ENCODE data around the gene PIK3R4.

The PIK3R4 gene

DNA sequence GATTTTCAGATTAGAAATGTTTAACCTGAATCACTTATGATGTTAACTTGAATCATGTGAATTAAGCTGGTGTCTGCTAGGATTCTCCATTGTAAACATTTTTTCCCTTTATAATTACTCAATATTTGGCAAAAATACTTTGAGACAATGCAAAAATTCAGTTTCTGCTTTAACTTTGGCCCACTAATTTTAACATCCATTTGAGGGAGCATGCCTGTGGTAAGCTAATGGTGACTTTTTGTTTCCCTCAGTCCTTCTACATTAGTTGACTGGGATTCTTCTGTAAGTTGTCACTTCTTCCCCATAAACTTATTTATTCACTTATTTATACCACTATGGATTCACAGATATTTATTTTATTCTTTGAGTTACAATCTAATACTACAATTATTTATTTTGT is 59.3 kb downstream of the PIK3R4 start:
- no peak for DNase-seq

DNA sequence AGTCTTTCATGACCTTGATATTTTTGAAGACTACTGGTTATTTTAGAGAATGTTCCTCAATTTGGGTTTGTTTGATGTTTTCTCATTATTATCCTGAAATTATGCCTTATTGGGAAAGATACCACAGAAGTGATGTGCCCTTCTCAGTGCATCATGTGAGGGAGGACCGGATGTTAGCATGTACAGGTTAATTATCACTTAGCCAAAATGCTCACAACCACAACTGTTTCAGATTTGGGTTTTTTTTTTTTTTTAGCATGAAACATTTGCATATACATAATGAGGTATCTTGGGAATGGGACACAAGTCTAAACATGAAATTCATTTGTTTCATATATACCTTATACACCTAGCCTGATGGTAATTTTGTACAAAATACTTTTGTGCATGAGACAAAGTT is 59.8 kb downstream of the PIK3R4 start:
- no peak for DNase-seq

DNA sequence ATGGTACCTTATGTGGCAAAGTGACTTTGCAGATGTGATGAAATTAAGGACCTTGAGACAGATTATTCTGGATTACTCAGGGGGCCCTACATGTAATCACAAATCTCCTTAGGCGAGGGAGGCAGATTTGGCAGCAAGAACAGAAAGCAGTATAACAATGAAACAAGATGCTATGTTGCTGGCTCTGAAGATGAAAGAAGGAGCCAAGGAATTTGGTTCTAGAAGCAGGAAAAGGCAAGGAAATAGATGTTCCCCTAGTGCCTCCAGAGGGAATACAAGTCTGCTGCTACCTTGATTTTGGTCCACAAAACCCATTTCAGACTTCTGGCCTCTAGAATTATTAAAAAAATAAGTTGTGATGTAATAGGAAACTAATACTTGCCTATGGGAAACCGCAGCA is 64.5 kb downstream of the PIK3R4 start:
- no peak for DNase-seq

DNA sequence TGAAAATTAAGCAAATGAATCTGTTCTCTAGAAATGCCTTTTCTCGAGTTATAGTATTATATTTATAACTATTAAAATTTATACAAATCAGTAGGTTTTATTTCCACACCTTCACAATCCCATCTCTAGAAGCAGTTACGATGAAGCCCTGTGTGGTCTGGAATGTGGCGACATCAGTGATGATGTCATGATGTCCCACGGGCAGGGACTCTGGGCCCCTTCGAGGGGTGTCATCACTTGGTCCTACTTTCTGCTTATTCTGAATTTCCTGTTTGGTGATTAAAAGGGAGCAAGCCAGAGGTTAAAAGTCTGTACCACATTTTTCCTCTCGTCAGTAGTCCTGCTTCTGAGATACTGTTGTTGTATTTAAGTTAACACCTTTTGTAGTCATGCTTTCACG is 67.4 kb downstream of the PIK3R4 start:
- no peak for DNase-seq

DNA sequence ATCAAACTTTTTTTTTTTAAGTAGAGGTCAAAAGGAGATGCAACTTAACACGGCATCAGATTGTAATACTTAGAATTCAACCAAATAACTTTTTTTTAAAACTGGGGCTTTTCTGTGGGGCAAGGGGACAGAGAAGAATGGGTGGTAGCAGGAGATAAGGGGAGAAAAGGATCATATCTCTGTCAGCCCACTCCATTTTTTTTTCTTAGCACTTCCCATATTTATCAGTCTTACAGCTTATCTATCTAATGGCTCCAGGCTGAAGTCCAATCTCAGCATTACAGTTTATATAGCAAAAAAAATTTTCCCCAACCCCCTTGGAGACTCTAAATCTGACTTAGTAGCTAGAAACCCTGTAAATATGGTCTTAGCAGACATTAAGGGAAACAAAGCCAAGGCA is 69.3 kb downstream of the PIK3R4 start:
- no peak for DNase-seq

DNA sequence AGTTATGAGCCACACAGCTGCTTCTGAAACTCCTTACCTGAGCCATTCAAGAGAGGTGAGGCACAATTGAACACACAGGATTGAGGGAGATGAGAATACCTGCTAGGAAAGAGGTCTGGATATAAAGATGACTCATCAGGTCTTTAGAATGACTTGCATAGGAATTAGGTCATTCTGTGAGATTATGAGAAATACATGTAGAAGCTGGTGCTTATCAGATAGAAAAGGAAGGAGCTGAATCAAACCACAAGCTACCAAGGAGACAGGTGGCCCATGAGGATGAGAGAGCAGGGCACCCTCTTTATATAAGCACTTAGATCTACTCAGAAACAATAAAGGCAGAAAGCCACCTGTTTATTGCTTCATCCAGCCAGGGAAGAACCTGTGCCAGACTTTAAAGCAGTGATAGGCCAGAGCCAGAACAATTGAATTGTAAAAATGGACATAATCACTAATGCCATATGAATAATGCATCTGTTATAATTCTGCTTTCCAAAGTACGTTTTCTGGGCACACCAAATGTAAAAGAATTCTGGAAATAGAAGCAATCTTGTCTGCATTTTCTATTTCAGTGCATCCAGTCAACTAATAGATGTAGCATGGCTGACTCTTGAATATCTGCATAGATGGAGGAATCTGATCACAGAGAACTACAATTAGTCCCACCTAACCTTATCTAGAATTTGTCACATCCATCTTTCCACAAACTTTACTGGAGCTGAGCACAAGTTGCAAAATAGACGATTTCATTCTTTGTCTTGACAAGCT is 74.9 kb downstream of the PIK3R4 start:
- no peak for DNase-seq

DNA sequence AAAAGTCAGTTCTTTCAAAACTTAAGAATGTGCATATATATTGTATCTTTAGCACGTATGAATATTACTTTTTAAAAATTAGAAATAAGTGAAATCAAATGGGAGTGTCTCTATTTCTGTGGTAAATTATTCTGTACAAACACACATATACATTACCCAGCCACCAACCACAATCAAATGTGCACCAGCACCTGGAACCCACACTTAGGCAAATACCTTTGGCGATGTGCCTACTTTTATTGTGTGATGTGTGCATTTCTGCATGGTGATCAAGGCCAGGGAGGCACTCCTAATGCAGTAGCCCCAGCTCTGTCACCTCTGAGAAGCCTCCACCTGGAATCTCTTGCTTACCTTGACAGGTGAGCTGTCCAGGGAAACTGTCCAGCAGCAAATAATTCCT is 76.9 kb downstream of the PIK3R4 start:
- no peak for DNase-seq

DNA sequence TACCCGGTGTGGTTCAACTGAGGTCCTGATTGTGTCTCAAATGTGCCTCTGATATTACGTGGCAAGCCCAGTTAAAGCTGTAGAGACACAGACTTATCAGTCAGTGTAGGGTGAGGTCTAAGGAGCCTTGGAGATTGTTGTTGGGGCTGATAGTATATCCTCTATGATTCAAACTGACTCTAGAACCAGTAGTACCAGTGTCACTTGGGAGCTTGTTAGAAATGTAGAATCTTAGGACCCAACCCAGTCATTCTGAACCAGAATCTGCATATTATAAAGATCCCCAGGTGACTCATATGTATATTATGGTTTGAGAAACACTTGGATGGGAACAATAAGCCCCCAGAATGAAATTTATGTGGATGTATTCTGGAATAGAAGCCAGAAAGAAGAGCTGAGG is 83.5 kb downstream of the PIK3R4 start:
- DNase-seq: no peak

DNA sequence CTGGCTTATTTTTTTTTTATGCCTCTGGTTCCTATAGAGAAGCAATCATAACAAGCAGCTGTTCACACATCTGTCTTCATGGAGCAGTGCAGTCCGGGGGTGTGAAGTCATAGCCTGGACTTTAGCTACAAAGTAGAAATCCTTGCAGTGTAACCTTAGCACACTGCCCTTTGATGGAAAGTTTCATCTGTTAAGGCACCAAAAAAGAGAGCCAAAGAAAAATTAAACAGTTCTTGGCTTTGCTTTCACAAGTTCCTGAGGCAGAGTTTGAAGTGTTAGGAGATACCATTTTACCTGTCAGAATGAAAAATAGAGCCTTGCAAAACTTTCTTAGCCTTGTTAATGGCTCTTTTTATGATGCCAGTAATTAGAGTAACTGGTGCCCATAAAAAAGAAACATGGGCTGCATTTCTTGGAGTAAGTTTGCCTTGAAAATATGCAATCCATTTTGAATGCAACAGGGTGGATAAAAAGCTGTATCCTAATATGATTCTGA is 84.1 kb downstream of the PIK3R4 start:
- no peak for DNase-seq

DNA sequence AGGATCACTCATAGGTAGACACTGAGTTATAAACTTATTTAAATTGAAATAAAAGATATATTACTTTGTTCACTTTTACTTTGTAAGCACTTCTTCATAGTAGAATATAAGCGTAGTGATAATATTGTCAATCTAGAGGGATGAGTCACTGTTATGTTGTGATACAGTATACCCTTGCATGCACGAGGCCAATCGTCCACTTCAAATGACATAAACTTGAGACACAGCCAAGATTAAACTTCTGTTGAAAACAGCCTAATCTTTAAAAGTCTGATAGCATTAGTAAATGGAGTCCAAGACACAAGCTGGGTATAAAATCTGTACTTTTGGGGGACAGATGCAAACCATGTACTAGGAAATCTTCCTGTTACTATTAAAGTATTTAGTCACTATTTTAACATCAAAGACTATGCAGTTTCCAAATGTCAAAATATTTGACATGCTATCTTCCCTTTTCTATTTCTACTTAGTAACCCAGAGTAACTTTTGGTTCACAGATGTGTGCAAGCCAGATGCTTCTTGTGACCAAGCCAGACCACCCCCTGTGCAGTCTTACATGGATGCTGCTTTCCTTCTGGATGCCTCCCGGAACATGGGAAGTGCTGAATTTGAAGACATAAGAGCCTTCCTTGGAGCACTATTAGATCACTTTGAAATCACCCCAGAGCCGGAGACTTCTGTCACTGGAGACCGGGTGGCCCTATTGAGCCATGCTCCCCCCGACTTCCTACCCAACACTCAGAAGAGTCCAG is 85.3 kb downstream of the PIK3R4 start:
- no peak for DNase-seq

DNA sequence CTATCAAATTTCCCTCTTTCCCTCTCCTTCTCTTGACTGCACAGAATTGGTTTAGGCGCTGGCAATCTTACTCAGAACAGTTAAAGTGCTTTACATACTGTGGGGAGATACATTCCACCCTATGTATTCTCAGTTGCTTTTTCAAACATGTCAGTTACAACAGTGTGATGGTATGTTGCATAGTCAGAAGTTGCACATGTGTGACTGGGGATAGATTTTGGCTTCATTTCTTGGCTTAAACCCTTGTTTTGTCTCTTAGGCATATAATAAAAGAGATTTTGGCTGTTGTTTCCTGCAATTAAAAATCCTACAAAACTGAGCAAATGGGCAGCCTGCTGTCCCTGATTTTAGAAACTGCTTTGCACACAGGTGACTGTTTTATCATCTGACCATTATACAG is 86.7 kb downstream of the PIK3R4 start:
- DNase-seq: no peak

DNA sequence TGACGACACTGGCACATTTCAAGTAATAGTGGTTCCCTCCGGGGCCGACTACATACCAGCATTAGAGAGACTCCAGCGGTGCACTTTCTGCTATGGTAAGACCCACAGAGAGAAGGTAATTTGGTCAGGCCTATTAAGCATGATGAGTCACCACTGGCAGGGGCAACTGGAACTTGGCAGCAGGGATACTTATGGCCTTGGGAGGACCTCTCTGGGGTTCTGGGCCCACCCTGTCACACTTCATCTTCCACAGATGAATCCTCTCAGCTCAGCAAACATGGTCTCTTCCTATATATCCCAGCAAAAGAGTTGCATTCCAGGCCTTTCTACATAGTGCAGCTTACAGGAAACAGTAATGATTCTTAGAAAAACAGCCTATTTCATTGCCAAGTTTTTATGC is 88.0 kb downstream of the PIK3R4 start:
- DNase-seq: no peak

DNA sequence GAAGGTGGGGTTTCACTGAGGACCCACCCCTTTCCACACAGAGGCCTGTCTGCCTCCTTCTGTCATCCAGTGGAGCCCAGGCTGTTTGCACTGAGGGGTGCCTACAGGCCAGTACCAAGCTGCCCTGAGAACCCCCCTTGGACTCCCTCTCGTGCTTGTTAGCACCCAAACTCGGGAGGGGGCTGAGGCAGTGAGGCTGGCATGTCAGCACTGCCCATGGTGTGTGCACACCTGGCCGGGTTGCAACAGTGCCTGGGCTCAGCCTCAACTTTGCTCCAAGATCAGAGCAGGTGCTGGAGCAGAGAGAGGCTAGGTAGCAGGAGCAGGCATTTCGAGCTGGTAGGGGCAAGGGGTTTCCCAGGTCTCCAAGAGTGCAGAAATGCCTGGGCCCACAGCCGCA is 90.0 kb downstream of the PIK3R4 start:
- no peak for DNase-seq

DNA sequence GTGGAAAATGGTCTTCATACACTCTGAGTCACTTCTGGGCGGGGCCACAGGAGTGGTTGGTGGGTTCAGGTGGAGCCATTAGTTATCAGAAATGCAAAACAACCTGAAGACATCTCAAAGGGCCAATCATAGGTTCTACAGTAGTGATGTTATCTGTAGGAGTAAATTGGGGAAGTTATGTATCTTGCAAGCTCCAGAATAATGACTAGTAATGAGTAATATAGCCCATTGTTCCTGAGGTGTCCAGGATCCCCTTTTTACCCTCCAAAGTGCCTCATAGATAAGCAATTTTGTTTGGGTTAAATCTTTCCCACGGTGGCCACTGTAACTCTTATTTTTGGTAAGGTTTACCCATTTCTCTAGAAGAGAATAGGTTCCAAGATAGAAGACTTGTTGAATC is 91.7 kb downstream of the PIK3R4 start:
- no peak for DNase-seq

DNA sequence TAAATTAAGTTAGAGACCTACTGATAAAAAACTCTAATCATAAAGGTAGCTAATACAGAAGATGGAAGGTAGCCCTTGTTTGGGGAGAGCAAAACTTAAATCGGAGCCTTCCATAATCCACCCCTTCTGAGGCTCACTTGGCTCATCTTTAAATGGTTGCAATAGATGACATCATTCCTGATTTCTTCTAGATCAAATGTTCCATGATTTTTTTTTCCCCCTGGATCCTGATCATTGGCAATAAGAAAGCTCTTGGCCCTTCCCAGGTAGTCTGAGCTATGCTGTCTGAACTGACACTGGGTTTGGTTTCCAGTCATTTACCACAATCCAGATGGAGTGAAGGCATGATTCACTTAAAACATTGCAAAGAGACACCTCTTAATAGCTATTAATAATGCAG is 92.5 kb downstream of the PIK3R4 start:
- no peak for DNase-seq

DNA sequence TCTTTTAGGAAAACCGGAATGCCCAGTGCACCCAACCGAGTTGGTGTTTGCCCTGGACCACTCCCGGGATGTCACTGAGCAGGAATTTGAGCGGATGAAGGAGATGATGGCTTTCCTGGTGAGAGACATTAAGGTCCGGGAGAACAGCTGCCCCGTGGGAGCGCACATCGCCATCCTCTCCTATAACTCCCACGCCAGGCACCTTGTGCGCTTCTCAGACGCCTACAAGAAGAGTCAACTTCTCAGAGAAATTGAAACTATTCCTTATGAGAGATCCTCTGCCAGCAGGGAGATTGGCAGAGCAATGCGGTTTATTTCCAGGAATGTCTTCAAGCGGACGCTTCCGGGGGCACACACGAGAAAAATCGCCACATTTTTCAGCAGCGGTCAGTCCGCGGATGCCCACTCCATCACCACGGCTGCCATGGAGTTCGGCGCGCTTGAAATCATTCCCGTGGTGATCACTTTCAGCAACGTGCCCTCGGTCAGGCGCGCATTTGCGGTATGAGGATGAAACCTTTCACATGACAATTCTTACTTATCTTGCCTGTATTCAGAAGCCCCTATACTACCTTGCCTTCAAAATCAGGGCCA is 97.5 kb downstream of the PIK3R4 start:
- DNase-seq: no peak

DNA sequence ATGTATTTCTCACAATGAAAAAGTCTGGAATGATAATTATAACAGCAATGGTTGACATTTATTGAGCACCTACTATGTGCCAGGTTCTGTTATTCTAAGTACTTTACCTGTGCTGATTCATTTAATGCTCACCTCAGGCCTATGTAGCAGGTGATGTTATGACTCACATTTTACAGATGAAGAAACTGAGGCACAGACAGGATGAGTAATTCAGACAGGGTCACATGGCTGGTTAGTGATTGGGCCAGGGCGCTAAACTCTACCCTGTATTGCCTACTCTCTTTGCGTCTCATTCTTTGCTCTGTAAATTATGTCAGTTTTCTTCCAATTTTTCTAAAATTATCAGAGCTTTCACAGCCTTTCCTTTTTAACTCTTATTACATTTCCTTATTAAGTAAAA is 98.3 kb downstream of the PIK3R4 start:
- DNase-seq: no peak

DNA sequence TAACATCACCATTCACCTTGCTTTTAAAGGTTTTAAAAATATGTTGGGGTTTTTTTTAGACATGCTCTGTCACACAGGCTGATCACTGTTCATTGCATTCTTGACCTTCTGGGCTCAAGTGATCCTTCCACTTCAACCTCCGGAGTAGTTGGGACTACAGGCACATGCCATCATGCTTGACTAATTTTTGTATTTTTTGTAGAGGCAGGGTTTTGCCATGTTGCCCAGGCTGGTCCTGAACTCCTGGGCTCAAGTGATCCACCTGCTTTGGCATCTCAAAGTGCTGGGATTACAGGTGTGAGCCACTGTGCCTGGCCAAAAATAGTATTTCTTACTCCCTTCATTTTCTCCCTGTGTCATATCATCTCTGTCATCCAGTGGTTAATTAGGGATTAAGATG is 101.4 kb downstream of the PIK3R4 start:
- no peak for DNase-seq

DNA sequence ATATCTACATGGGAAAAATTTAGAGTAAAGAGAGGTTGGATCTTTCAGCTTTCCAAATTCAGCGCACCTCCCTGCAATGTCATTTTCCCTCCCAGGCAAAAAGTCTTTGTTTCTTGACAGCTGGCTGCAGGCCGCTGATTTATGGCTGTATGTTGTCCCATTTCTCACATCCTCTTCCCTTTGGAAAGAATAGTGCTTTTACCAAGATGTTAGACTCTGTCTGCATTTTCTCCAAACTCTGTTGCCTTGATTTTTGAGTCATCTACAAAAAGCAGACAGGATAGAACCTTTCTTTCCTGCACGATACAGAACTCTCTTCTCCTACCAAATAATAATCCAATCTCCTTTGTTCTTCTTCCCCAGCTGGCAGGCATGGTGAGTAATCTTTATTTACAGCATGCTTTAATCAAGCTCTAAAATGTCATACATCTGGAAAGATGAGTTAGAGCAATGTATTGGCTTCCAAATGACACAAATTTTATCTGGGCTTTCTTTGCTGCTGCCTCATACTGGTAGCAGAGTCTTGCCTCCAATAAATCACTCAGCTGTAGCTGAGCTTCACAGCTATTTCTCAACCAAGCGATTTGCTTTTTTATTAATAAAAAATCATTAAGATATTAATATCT is 101.9 kb downstream of the PIK3R4 start:
- no peak for DNase-seq

DNA sequence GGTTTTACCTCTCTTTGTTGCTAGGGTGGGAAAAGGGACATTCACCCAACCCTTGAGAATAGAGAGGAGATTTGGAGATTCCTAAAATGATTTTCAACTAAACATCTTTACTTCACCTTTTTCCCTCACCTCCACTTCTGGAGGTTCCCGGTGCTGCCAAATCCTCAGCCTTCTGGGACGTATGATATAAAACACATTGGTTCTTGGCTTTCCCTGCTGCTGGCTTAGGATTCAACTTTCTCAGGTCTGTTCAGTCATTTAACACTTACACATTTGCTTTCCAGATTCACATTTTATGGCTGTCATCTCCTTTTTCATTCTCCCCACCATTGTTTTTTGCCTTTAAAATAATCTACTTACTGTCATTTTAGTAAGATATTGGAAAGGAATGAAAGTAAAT is 106.6 kb downstream of the PIK3R4 start:
- no peak for DNase-seq

DNA sequence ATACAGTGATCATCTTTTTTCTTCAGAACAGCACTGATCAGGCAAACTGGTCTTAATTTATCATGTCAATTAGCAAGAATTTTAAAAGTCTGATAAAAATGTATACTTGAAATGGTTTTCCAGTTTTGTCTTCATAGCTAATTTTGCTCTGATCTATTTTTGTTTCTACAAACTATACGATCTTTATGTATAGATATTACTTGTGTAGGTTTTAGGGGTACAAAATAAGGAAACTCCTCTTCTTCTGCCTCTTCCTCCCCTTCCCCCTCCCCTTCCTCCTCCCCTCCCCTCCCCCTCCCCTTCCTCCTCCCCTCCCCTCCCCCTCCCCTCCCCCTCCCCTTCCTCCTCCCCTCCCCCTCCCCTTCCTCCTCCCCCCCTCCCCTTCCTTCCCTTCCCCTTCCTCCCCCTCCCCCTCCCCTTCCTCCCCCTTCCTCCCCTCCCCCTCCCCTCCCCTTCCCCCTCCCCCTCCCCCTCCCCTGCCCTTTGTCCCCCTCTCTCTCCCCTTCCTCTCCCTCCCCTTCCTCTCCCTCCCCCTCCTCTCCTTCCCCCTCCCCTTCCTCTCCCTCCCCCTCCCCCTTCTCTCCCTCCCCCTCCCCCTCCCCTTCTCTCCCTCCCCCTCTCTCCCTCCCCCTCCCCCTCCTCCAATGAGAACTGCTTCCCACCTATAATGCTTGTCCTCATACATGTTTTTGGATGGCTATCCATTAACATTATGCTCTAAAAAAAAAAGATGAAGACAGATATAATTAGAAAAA is 110.0 kb downstream of the PIK3R4 start:
- DNase-seq: no peak

DNA sequence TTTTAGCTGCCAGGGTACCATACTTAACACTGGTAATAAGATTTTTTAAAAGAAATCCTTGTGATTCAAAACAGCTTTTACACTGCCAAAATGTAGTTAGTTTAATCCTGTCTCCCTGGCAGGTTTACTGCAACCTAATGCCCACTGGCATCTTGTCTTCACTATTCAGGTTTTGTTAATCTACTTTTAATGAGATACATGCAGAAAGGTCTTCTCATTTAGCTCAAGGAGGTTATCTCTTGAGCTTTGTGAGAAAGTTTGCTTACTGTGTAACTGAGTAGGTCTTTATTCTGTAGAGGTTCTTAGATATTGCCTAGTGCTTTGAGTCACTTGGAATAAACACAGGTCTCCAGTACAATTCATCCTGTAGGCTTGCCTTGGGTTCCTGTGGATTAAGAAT is 110.7 kb downstream of the PIK3R4 start:
- DNase-seq: no peak

DNA sequence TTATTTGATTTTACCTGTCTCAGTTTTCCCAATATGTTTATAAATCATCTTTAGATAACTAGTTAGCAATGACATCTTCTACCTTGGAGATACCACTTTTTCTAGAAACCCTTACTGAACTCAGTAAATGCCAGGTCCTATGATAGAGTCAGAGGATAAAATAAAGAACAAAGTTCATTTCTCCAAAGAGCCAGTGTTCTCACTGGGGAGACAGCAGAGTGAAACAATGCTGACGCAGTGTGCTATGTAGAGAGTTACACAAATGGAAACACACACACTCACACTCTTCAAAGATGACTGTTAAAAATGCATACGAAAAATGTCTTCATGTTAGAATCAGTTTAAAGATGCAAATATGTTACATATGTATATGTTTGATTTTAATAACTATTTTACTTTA is 111.3 kb downstream of the PIK3R4 start:
- DNase-seq: no peak
